ENCODE data around the gene PRSS53. TPM values are rescaled to one million over a fixed set of nuclear protein-coding genes. Genes with fewer than 3 reads are reported as not detected.

PRSS53 gene
- total RNA-seq, 1 experiment from 2014 or later, result 4.0 TPM

DNA sequence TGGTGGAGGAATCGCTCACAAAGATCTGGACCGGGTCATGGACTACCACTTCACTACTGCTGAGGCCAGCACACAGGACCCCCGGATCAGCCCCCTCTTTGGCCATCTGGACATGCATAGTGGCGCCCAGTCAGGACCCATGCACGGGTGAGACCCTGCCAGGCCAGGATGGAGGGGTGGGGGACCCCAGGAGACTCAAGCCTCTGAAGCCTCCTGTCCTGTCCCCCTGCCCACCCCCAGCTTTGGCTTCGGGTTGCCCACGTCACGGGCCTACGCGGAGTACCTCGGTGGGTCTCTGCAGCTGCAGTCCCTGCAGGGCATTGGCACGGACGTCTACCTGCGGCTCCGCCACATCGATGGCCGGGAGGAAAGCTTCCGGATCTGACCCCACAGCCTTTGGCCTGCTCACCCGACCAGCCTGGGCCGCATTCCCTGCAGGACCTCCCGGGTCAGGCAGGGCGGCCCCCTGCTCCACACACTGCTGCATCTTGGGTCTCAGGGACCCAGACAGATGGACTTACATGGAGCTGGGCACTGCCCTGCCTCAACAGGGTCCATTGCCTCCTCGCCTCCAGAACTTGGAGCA, 23.2 kb upstream of the PRSS53 start:
- H3K27ac ChIP-seq (ENCODE audit: low read length), result no peak overlapping the region
- no peaks in the 10 kb centered on the region for H4K20me1 ChIP-seq (ENCODE audit: insufficient read depth, low read depth, low read length)
- peaks cover 24% of the 10 kb centered on the region for H3K79me2 ChIP-seq (ENCODE audit: low read length)
- H3K9me3 ChIP-seq (ENCODE audit: low read length), result no peaks in the 10 kb centered on the region
- no peaks in the 10 kb centered on the region for H3K9me2 ChIP-seq (replicated peaks; ENCODE audit: insufficient read depth, low read length)
- no peak overlapping the region for H3K9ac ChIP-seq (ENCODE audit: low read length)
- H3K4me1 ChIP-seq (ENCODE audit: low read length), result peaks cover 18% of the 10 kb centered on the region
- no peak for DNase-seq
- no peak overlapping the region for H3K4me3 ChIP-seq (ENCODE audit: low read length)
- H3K27me3 ChIP-seq (ENCODE audit: low read length), result no peaks in the 10 kb centered on the region
- H3K36me3 ChIP-seq (ENCODE audit: insufficient read depth, low read length), result no peaks in the 10 kb centered on the region; the same call in none of the 2 replicates
- no peak overlapping the region for H3K4me2 ChIP-seq (ENCODE audit: low read depth, low read length, poor library complexity, severe bottlenecking)
- no peak overlapping the region for H2AFZ ChIP-seq (ENCODE audit: low read length)

DNA sequence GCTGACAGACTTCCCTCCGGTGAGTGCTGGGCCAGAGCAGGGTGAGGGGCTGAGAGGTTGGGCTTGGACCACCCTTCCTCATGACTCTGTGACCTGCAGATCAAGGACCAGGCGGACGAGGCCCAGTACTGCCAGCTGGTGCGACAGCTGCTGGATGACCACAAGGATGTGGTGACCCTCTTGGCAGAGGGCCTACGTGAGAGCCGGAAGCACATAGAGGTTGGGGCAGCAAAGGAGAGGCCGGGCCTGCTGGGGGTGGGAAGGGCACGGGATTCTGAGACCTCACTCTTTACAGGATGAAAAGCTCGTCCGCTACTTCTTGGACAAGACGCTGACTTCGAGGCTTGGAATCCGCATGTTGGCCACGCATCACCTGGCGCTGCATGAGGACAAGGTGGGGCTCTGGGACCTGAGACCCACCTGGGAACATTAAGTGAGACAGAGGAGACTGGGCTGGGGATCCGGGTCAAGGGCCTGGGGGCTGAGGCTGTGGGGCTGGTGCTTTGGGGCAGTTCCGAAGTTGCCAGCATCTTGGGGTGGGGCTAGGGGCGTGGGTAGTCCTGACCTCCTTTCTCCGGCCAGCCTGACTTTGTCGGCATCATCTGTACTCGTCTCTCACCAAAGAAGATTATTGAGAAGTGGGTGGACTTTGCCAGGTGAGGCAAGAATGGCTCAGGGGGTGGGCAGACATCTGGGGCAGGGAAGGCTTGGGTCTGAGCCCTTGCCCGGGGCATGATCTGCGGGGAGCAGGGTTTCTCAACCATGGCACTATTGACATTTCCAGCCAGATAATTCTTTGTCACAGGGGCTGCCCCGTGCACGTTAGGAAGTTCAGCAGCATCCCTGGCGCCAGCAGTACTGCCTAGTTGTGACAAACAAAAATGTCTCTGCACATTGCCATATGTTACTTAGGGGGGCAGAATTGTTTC, 21.6 kb upstream of the PRSS53 start:
- no peak for DNase-seq
- Histone ChIP-seq H2AFZ (ENCODE audit: low read length) (no peak overlapping the region), H3K4me3 (ENCODE audit: low read length) (no peak overlapping the region), H3K9me3 (ENCODE audit: low read length) (no peaks in the 10 kb centered on the region), H3K27ac (ENCODE audit: low read length) (no peak overlapping the region), H3K4me1 (ENCODE audit: low read length) (peaks cover 20% of the 10 kb centered on the region), H3K4me2 (ENCODE audit: low read depth, low read length, poor library complexity, severe bottlenecking) (no peak overlapping the region), H3K27me3 (ENCODE audit: low read length) (no peaks in the 10 kb centered on the region), H4K20me1 (ENCODE audit: insufficient read depth, low read depth, low read length) (no peaks in the 10 kb centered on the region), H3K36me3 (ENCODE audit: insufficient read depth, low read length) (no peaks in the 10 kb centered on the region; the same call in none of the 2 replicates), H3K79me2 (ENCODE audit: low read length) (peaks cover 18% of the 10 kb centered on the region), H3K9ac (ENCODE audit: low read length) (no peak overlapping the region), H3K9me2 (replicated peaks; ENCODE audit: insufficient read depth, low read length) (no peaks in the 10 kb centered on the region)

DNA sequence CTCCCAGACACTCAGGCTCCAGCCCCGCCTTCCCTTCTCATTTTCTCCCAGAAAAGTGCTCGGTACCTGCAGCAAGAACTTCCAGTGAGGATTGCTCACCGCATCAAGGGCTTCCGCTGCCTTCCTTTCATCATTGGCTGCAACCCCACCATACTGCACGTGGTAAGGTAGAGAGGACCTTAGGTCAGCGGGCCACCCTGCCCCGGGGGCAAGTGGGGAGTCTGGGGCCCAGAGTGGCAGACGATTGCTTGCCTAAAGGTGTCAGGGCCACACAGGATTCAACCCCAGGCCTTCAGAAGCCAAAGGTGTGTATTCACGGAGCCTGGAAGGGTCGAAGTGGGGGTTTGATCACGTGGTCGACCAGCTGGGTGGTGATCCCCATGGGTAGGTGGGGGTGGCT, 20.9 kb upstream of the PRSS53 start:
- no peak overlapping the region for H3K9ac ChIP-seq (ENCODE audit: low read length)
- H3K4me2 ChIP-seq (ENCODE audit: low read depth, low read length, poor library complexity, severe bottlenecking), result peak overlapping the region; percentile 79
- no peak overlapping the region for H3K27ac ChIP-seq (ENCODE audit: low read length)

GRCh38 chr16:31108794-31109558, 20.2 kb upstream of the PRSS53 start:
- H3K9me2 ChIP-seq (replicated peaks; ENCODE audit: insufficient read depth, low read length), result no peaks in the 10 kb centered on the region

More for the DNA sequence above, 20.9 kb upstream of the PRSS53 start:
- H3K36me3 ChIP-seq (ENCODE audit: insufficient read depth, low read length), result no peaks in the 10 kb centered on the region; the same call in none of the 2 replicates
- no peak for DNase-seq
- H4K20me1 ChIP-seq (ENCODE audit: insufficient read depth, low read depth, low read length), result no peaks in the 10 kb centered on the region
- H3K4me1 ChIP-seq (ENCODE audit: low read length), result peaks cover 20% of the 10 kb centered on the region
- no peaks in the 10 kb centered on the region for H3K9me3 ChIP-seq (ENCODE audit: low read length)
- H3K4me3 ChIP-seq (ENCODE audit: low read length), result peak overlapping the region; percentile 92; the same call in 1 of the 2 replicates
- no peaks in the 10 kb centered on the region for H3K9me2 ChIP-seq (replicated peaks; ENCODE audit: insufficient read depth, low read length)
- no peak overlapping the region for H2AFZ ChIP-seq (ENCODE audit: low read length)
- H3K79me2 ChIP-seq (ENCODE audit: low read length), result peaks cover 18% of the 10 kb centered on the region
- H3K27me3 ChIP-seq (ENCODE audit: low read length), result no peaks in the 10 kb centered on the region

GRCh38 chr16:31108035-31108793, 19.5 kb upstream of the PRSS53 start, which contains the start of gene BCKDK:
Gene BCKDK (plus strand): TSS chr16:31108386. CDS start chr16:31109224, 838 bp downstream.
- Histone ChIP-seq H4K20me1 (ENCODE audit: insufficient read depth, low read depth, low read length) (no peaks in the 10 kb centered on the region), H3K36me3 (ENCODE audit: insufficient read depth, low read length) (no peaks in the 10 kb centered on the region; the same call in none of the 2 replicates), H3K9me2 (replicated peaks; ENCODE audit: insufficient read depth, low read length) (no peaks in the 10 kb centered on the region), H3K27ac (ENCODE audit: low read length) (0 out of 2 replicates have a peak within 1 kb of the TSS, but pooled peaks have one; percentile 25), H3K4me3 (ENCODE audit: low read length) (peak within 1 kb of the TSS; percentile 92), H3K4me1 (ENCODE audit: low read length) (peaks cover 20% of the 10 kb centered on the region), H3K4me2 (ENCODE audit: low read depth, low read length, poor library complexity, severe bottlenecking) (peak within 1 kb of the TSS; percentile 79), H3K27me3 (ENCODE audit: low read length) (no peaks in the 10 kb centered on the region), H3K79me2 (ENCODE audit: low read length) (peaks cover 18% of the 10 kb centered on the region), H2AFZ (ENCODE audit: low read length) (peak within 1 kb of the TSS; percentile 22; the same call in 1 of the 2 replicates), H3K9ac (ENCODE audit: low read length) (peak within 1 kb of the TSS; percentile 96), H3K9me3 (ENCODE audit: low read length) (no peaks in the 10 kb centered on the region)
- DNase-seq, result peak; percentile 94

More at GRCh38 chr16:31108794-31109558, 20.2 kb upstream of the PRSS53 start:
- H3K4me1 ChIP-seq (ENCODE audit: low read length), result peaks cover 20% of the 10 kb centered on the region
- peak; percentile 40 for DNase-seq
- H3K4me3 ChIP-seq (ENCODE audit: low read length), result peak overlapping the region; percentile 92
- no peaks in the 10 kb centered on the region for H4K20me1 ChIP-seq (ENCODE audit: insufficient read depth, low read depth, low read length)
- H3K27me3 ChIP-seq (ENCODE audit: low read length), result no peaks in the 10 kb centered on the region
- H3K9ac ChIP-seq (ENCODE audit: low read length), result peak overlapping the region; percentile 96
- 0 out of 2 replicates have a peak overlapping the region, but pooled peaks have one; percentile 25 for H3K27ac ChIP-seq (ENCODE audit: low read length)
- H3K36me3 ChIP-seq (ENCODE audit: insufficient read depth, low read length), result no peaks in the 10 kb centered on the region; the same call in none of the 2 replicates
- peak overlapping the region; percentile 79 for H3K4me2 ChIP-seq (ENCODE audit: low read depth, low read length, poor library complexity, severe bottlenecking)
- no peaks in the 10 kb centered on the region for H3K9me3 ChIP-seq (ENCODE audit: low read length)
- H3K79me2 ChIP-seq (ENCODE audit: low read length), result peaks cover 18% of the 10 kb centered on the region
- peak overlapping the region; percentile 22; the same call in 1 of the 2 replicates for H2AFZ ChIP-seq (ENCODE audit: low read length)

DNA sequence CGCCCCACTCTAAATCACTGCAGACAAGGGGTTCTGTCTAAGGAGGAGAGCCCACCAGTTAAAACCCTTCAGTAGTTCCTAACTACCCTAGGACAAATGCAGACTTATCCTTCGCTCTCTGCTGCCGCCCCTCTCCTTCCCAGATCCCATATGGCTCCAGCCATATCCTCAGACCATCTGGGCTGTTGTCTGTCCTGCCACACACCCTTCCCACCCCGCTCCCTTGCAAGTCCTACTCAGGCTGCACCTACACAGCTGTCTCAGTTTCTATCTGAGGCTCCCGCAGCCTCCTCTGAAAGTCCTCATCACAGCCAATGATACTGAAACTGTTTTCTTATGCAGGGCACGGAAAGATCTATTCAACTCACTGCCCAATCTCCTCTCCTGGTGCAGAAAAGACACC, 18.7 kb upstream of the PRSS53 start:
- Histone ChIP-seq H3K9me2 (replicated peaks; ENCODE audit: insufficient read depth, low read length) (no peaks in the 10 kb centered on the region), H3K9ac (ENCODE audit: low read length) (peak overlapping the region; percentile 96), H3K9me3 (ENCODE audit: low read length) (no peaks in the 10 kb centered on the region), H3K4me3 (ENCODE audit: low read length) (peak overlapping the region; percentile 92), H3K79me2 (ENCODE audit: low read length) (peaks cover 18% of the 10 kb centered on the region), H4K20me1 (ENCODE audit: insufficient read depth, low read depth, low read length) (no peaks in the 10 kb centered on the region), H3K36me3 (ENCODE audit: insufficient read depth, low read length) (no peaks in the 10 kb centered on the region; the same call in none of the 2 replicates), H3K27ac (ENCODE audit: low read length) (0 out of 2 replicates have a peak overlapping the region, but pooled peaks have one; percentile 5), H2AFZ (ENCODE audit: low read length) (peak overlapping the region; percentile 22; the same call in 1 of the 2 replicates), H3K4me2 (ENCODE audit: low read depth, low read length, poor library complexity, severe bottlenecking) (peak overlapping the region; percentile 79), H3K27me3 (ENCODE audit: low read length) (no peaks in the 10 kb centered on the region), H3K4me1 (ENCODE audit: low read length) (peaks cover 20% of the 10 kb centered on the region)
- DNase-seq, result no peak

Measured in Karpas-422 (cell line).